GM18861 (cell line): ENCODE data around the gene AMY2A.
"Not testable (repeated sequence)": the region's sequence is repeated elsewhere in the genome, so short reads cannot be mapped to it uniquely, and the experiment has no call there.

ENCODE experiments used
- ATAC-seq: cut with Tn5 transposase; IDR thresholded peaks from one replicate; pipeline ENCODE4 v1.9.1; 2021; ENCODE audit not compliant: unreplicated experiment

Gene AMY2A

DNA sequence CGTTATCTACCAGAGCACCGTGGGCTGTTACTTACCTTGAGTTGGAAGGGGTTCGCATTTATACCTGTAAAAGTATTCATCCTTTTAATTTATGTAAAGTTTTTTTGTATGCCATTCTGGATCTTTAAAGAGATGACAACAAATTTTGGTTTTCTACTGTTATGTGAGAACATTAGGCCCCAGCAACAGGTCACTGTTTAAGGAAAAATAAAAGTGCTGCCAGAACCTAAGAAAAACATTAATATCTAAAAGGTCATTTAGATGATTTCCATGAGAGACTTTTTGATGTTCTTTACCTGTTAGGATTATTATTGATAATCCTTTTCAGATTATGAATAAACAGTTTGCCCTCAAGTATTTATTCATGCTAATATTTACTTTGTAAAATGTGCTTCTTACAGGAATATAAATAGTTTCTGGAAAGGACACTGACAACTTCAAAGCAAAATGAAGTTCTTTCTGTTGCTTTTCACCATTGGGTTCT lies at the start of gene AMY2A:
Gene AMY2A (plus strand): TSS at position 434 of the 484 bp plus-strand sequence. CDS start 14 bp downstream, at position 448.
- not testable (repeated sequence) for ATAC-seq

DNA sequence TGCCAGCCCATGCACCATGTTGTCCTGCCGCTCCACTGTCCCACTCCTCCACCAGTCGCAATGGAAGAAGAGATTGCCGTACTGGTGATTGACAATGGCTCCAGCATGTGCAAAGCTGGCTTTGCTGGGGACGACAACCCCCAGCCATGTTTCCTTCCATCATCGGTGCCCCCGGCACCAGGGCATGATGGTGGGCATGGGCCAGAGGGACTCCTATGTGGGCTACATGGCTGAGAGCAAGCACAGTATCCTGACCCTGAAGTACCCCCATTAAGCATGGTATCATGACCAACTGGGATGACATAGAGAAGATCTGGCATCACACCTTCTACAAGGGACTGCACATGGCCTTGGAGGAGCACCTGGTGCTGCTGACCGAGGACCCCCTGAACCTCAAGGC lies 47.7 kb upstream of the AMY2A start:
- ATAC-seq = no peak

DNA sequence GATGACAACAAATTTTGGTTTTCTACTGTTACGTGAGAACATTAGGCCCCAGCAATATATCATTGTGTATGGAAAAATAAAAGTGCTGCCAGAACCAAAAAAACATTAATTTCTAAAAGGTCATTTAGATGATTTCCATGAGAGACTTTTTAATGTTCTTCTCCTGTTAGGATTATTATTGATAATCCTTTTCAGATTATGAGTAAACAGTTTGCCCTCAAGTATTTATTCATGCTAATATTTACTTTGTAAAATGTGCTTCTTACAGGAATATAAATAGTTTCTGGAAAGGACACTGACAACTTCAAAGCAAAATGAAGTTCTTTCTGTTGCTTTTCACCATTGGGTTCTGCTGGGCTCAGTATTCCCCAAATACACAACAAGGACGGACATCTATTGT lies 45.9 kb upstream of the AMY2A start, which contains the start of gene AMY2B:
Gene AMY2B (plus strand): TSS at position 301 of the 400 bp plus-strand sequence. CDS start 14 bp downstream, at position 315.
- ATAC-seq = not testable (repeated sequence)

DNA sequence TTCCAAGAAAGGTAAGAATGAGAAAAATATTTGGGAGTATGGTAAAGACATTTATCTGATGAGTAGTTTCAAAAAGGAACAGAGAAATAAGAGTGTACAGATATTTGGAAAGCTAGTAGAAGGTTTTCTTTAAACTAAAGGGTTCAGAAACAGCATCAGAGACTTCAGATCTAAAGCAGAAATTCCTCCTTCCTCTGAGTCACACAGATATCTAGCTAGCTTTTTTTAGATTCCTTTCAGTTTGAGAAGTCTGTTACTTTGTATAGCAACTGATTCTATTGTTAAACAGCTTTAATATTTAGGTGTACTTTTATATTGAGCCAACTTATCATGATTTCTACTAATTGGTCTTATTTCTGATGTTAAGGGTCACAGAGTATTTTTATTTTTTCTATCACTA lies 41.2 kb upstream of the AMY2A start:
- ATAC-seq = no peak

DNA sequence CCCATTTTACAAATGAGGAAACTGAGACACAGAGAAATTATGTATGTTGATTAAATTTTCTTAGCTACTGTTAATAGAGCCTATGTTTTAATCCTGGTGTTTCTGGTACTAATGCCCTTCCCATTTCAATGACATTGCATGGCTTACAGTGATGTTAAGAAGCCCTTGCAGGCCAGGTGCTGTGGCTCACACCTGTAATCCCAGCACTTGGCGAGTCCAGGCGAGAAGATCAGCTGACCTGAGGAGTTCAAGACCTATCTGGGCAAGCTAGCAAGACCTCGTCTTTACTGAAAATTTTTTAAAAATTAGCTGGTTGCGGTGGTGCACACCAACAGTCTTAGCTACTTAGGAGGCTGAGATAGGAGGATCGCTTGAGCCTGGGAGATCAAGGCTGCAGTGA lies 40.4 kb upstream of the AMY2A start:
- not testable (repeated sequence) for ATAC-seq

DNA sequence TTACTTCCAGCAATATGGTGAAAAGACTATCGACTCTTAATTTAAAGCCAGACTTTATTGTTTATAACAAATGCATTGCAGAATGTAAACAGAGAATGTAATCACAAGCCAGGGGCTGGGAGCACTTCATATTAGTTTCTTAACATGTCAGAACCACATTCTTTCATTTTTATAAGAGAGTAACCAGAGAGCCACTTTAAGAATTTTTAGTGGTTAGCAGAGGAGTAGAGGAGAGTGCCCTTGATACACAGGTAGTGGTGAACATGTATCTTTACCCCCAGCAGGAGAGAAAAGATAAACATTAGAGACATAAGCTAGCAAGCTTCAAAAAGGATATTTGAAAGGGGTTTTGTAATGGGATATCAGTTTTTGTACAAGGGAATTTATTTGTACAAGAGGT lies 34.8 kb upstream of the AMY2A start:
- ATAC-seq = no peak

DNA sequence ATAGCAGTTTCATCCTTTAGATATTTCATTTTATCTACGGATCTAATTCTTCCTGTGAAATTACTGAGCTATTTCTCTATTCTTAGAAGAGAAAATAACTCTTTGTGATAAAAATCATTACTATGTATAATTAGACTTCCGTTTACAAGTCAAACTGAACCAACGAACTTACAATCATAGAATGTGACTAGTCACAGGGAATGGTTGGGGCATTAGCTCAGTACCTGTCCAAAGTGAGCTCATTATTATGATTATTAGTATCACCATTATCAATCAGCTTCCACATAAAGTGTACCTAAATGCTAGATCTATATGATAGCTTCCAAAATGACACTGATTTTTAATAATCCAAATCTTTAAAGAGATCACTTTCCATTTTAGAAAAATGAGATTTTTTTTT lies 33.3 kb upstream of the AMY2A start:
- ATAC-seq = no peak

DNA sequence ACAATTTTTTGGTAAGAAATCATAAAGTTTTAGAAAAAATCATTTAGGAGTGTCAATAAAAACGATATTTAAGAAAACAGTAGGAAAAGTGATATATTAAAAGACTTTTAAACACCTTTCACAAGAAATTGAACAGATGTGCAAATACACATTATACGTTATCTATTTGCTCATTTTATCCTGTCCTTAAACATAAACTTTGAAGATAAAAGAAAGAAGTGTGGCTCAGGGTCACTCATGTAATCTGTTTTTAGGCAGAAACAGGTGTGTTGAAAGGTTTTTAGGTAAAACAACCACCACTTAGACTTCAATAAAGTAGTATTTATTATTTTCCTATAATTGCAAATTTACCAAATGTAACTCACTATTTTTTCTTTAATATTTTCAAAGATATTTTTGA lies 32.7 kb upstream of the AMY2A start:
- no peak for ATAC-seq

GRCh38 chr1:103602740-103603139 lies 14.5 kb upstream of the AMY2A start:
- ATAC-seq = not testable (repeated sequence)

GRCh38 chr1:103616362-103616761 lies 865 bp upstream of the AMY2A start:
- ATAC-seq = no peak

- ATAC-seq = not testable (repeated sequence)
Measured at GRCh38 chr1:103627436-103627835, 10.2 kb downstream of the AMY2A start.

GRCh38 chr1:103641194-103641593 lies 24.0 kb downstream of the AMY2A start:
- not testable (repeated sequence) for ATAC-seq

DNA sequence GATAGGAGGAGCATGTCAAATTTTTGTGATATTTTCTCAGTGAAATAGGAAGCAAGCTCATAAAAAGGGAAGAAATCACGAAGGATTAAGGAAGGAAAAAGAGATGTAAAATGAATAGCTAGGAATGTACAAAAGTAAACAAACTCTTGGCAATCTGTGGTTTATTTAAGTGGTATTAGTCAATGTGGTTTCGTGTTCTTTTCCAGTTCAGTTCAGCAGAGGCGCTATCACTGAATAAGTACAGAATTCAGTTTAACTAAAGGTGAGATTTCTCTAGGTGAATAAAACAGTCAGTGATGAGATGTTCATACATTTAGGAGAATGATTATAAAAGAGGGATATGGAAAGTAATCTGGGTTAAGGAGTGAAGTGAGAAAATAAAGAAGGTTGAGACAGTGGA lies 26.7 kb downstream of the AMY2A start:
- ATAC-seq = not testable (repeated sequence)

DNA sequence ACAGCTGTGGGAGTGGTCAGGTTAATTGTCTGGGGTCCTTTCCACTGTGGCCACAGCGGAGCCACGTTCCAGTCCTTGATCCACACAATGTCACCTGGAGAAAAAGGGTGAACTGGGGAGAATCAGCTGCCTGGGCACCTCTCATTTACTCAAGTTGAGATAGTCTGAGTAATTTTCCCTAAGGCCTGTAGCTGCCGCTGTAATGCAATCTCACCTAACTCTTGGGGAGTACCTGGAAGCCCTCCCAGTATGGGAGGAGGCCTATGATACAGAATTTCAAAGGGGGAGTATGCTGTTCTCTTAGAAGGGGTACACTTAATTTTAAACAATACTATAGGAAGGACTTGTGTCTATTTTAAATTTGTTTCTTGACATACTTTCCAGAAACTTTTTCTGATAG lies 33.1 kb downstream of the AMY2A start:
- ATAC-seq = not testable (repeated sequence)

DNA sequence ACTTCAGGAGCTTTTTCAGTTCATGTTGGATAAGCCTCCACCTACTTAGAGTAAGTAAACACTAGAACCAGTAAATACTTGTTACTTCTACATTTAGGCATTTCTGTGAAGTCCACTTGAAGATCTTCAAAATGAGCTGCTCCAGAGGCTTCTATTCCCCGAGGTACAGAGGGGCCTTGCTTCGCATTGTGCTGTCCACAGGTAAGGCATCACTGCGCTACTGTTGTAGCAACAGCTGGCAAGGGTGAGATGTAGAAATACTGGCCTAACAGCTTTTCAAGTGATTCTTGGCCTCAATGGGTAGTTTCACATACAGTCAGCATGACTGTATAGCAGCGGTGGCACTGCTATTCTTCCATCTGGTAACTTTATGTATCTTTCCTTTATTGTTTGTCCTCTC lies 33.7 kb downstream of the AMY2A start:
- ATAC-seq = not testable (repeated sequence)

GRCh38 chr1:103654133-103654532 lies 36.9 kb downstream of the AMY2A start:
- ATAC-seq = not testable (repeated sequence)

DNA sequence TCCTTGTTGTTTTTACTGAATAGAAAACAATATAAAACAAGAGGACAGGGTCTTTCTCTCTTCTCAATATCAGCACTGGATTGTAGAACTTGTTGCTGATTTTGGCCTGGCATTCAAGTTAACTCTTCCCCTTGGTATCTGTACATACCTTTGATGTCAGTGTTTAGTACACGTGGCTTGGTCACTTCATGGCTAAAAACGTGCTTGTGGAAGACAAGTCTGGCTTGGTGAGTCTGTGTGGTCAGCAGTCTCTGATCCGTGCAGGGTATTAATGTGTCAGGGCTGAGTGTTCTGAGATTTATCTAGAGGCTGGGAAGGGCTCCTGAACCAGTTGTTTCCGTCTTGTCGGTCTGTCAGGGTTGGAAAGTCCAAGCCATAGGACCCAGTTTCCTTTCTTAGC lies 38.2 kb downstream of the AMY2A start, which contains the start of gene AMY1A:
Gene AMY1A (plus strand): TSS at position 301 of the 400 bp plus-strand sequence. CDS start 571 bp downstream, outside the sequence.
- ATAC-seq = not testable (repeated sequence)
